Natural killer cell (primary cell): ENCODE data around the gene UNC119B. TPM values are rescaled to one million over a fixed set of nuclear protein-coding genes. Genes with fewer than 3 reads are reported as not detected.

Experiments
- ATAC-seq, 3 donors: fragments of 150-1000 bp in 2 of 3; fragments of 200-7000 bp in 1 of 3; cut with Tn5 transposase; 1 replicate in 1 of 3; 2 replicates in 2 of 3; pipeline ENCODE4 v1.10.0; 2021; ENCODE audit warnings: mild to moderate bottlenecking in 2 of 3, moderate library complexity in 2 of 3
- DNase-seq, 2 donors: peaks; one replicate each; pipeline versions ENCODE4 v3.0.0 to v3.0.0-alpha.2; 2013 to 2021; ENCODE audit warnings: mixed read lengths in 1 of 2
- H3K27ac ChIP-seq: one replicate; pipeline ENCODE4 v1.5.1; 2013; ENCODE audit warnings: mild to moderate bottlenecking, low read length
- H3K27me3 ChIP-seq: one replicate; pipeline ENCODE4 v1.6.1; 2013; ENCODE audit warnings: low read length; ENCODE audit not compliant: control insufficient read depth, insufficient read depth
- H3K36me3 ChIP-seq: one replicate; pipeline ENCODE4 v1.6.1; 2013; ENCODE audit warnings: low read length; ENCODE audit not compliant: control insufficient read depth, insufficient read depth
- H3K4me1 ChIP-seq: one replicate; pipeline ENCODE4 v1.6.1; 2013; ENCODE audit warnings: low read length; ENCODE audit not compliant: control insufficient read depth, insufficient read depth
- H3K4me3 ChIP-seq: one replicate; pipeline ENCODE4 v1.5.1; 2013; ENCODE audit warnings: low read length
- H3K9me3 ChIP-seq: one replicate; pipeline ENCODE4 v1.6.1; 2013; ENCODE audit warnings: low read length; ENCODE audit not compliant: control insufficient read depth, insufficient read depth
- H3K27ac Mint-ChIP-seq, 2 donors: one replicate each; pipeline ENCODE4 v1.8.0; 2022; ENCODE audit warnings: mild to moderate bottlenecking in 2 of 2, mixed read lengths in 2 of 2, moderate library complexity in 1 of 2
- H3K27me3 Mint-ChIP-seq, 2 donors: one replicate each; pipeline ENCODE4 v1.8.0; 2022; ENCODE audit warnings: low read depth in 2 of 2, mixed read lengths in 2 of 2
- H3K36me3 Mint-ChIP-seq: one replicate; pipeline ENCODE4 v1.8.0; 2022; ENCODE audit warnings: mixed read lengths
- H3K4me1 Mint-ChIP-seq, 2 donors: one replicate each; pipeline ENCODE4 v1.8.0; 2022; ENCODE audit warnings: mixed read lengths in 2 of 2
- H3K4me3 Mint-ChIP-seq: one replicate; pipeline ENCODE4 v1.8.0; 2022; ENCODE audit warnings: mild to moderate bottlenecking, moderate library complexity, mixed read lengths
- H3K9me3 Mint-ChIP-seq, 2 donors: one replicate each; pipeline ENCODE4 v1.8.0; 2022; ENCODE audit warnings: mixed read lengths in 2 of 2
- CTCF ChIP-seq: fragments of 200-600 bp; IDR thresholded peaks from one replicate; pipeline ENCODE4 v1.8.0; 2022; ENCODE audit warnings: antibody characterized with exemption
- WGBS: methylation state at CpG from one replicate; pipeline ENCODE4 v1.1.7; 2013; ENCODE audit warnings: missing lambda C conversion rate; ENCODE audit not compliant: insufficient coverage; 5-methylcytosine and 5-hydroxymethylcytosine counted together
- intact Hi-C: fragments of 100-400 bp; cut with micrococcal nuclease; formaldehyde crosslinking; loops from one replicate; pipeline ENCODE4 v1.14.2; 2022
- total RNA-seq, 4 donors: library from RNA; stranded (reverse); fragments of 120-200 nt in 1 of 4; gene quantifications; one replicate each; pipeline versions ENCODE4 v1.2.3 to v1.2.4, GENCODE V29; 2013 to 2022

UNC119B gene
- total RNA-seq, 3 donors from 2014 or later (not counting 1 experiment from before 2014, with no cell fraction given), result 10.7 to 11.6 (median 11.6) TPM

DNA sequence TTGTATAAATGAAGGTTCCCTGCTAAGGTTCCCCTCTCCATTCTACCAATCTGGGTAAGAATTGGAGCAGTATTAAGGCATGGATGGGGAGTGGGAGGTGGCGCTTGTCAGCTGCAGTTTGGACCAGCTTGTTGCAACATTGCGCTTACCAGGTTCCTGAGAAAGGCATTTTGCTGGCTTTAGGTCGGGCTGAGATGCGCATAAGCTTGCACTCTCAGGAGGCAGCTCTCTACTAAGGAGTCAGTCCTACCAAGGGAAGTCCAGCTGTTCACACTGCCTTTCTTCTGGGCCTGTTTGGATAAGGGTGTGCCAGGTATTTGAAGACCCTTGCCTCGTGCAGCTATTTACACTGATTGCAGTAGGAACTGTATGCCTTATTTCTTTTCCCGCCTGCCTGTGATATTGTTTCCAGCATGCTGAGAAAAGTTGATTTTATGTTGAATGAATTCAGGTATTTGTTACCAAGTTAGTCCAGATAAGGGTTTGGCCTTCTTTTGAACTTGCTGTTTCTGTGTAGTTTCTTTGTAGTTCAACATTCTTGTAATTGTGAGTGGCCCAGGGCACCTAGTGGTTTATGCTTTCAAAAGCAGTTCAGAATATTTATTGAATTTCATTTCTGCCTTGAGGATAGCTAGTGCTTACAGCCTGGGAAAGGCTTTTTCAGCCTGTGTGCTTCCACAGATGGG is 20.7 kb upstream of the UNC119B start:
- no peak overlapping the region for H3K27ac Mint-ChIP-seq
- H3K36me3 Mint-ChIP-seq, result no peaks in the 10 kb centered on the region
- Histone ChIP-seq H3K27ac (no peak overlapping the region), H3K27me3 (no peaks in the 10 kb centered on the region), H3K36me3 (peaks cover 7% of the 10 kb centered on the region), H3K9me3 (no peaks in the 10 kb centered on the region), H3K4me3 (no peak overlapping the region), H3K4me1 (peaks cover 41% of the 10 kb centered on the region)
- intact Hi-C loops, result loop anchor here (5.0 kb wide), 1 partner anchor 1538 kb away; the partner anchor contains the start of gene DIABLO
- no peak for TF ChIP-seq CTCF
- H3K27me3 Mint-ChIP-seq, result no peaks in the 10 kb centered on the region
- peaks cover 47 to 51% of the 10 kb centered on the region in 2 donors for H3K4me1 Mint-ChIP-seq
- H3K4me3 Mint-ChIP-seq, result peak overlapping the region; percentile 87
- ATAC-seq, result no peak
- DNase-seq, result no peak
- no peaks in the 10 kb centered on the region for H3K9me3 Mint-ChIP-seq
- WGBS, result 94% methylated on average over 6 of the region's 6 CpGs

DNA sequence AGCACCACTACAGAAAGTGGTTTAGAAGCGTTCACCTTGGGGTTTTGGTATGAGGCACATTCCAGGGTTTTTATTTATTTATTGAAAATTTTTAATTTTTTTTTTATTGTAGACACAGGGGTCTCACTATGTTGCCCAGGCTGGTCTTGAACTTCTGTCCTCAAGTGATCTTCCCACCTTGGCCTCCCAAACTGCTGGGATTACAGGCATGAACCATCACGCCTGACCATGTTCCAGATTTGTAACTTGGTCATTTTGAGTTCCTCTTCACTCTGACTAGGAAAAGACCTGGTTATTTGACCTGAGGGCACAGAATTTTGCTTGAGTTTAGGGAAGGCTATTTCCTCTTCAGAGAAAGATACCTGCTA is 20.2 kb upstream of the UNC119B start:
- H3K27ac Mint-ChIP-seq, result no peak overlapping the region
- no peak for TF ChIP-seq CTCF
- 100% methylated on average over 2 of the region's 2 CpGs for WGBS

DNA sequence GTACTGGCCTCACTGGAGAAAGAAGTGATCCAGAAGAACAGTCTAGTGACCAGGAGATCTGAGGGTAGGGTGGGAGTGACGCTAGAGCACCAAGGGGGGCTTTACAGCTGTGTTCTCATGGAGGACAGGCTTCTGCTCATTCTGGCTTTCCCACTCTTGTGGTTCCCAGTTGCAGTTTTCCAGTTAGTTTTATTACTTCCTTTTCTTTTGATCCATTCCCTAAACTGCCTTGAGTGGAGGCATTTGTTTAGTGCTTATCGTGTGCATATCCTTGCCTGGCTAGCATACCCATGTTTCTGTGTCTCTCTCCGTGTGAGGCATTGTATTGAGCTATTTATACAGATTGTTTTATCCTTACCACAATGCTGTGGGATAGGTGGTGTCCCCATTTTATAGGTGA is 19.3 kb upstream of the UNC119B start:
- H3K4me3 Mint-ChIP-seq, result no peak overlapping the region
- H3K9me3 ChIP-seq, result no peaks in the 10 kb centered on the region

More for the DNA sequence above, 20.2 kb upstream of the UNC119B start:
- Mint-ChIP-seq H3K36me3 (no peaks in the 10 kb centered on the region), H3K27me3 (no peaks in the 10 kb centered on the region), H3K4me1 (peaks cover 47 to 51% of the 10 kb centered on the region in 2 donors), H3K9me3 (no peaks in the 10 kb centered on the region), H3K4me3 (no peak overlapping the region)
- ATAC-seq (no peak), DNase-seq (no peak)
- no peak overlapping the region for H3K4me3 ChIP-seq
- no peaks in the 10 kb centered on the region for H3K9me3 ChIP-seq
- peaks cover 12% of the 10 kb centered on the region for H3K36me3 ChIP-seq
- H3K4me1 ChIP-seq, result peaks cover 35% of the 10 kb centered on the region
- no peaks in the 10 kb centered on the region for H3K27me3 ChIP-seq
- no peak overlapping the region for H3K27ac ChIP-seq
- intact Hi-C loops, result no loop called here

More for the DNA sequence above, 19.3 kb upstream of the UNC119B start:
- peaks cover 47 to 51% of the 10 kb centered on the region in 2 donors for H3K4me1 Mint-ChIP-seq
- Histone ChIP-seq H3K4me1 (peaks cover 30% of the 10 kb centered on the region), H3K4me3 (no peak overlapping the region), H3K27me3 (no peaks in the 10 kb centered on the region), H3K27ac (no peak overlapping the region), H3K36me3 (peaks cover 21% of the 10 kb centered on the region)
- DNase-seq, result no peak
- H3K27me3 Mint-ChIP-seq, result no peaks in the 10 kb centered on the region
- intact Hi-C loops, result no loop called here
- H3K27ac Mint-ChIP-seq, result no peak overlapping the region
- no peak for TF ChIP-seq CTCF
- H3K9me3 Mint-ChIP-seq, result no peaks in the 10 kb centered on the region
- WGBS, result 100% methylated on average over 1 of the region's 3 CpGs
- ATAC-seq, result no peak
- H3K36me3 Mint-ChIP-seq, result no peaks in the 10 kb centered on the region
